Measurements from ENCODE around the gene CENPN. TPM values are rescaled to one million over a fixed set of nuclear protein-coding genes. Genes with fewer than 3 reads are reported as not detected.

Gene CENPN
- total RNA-seq, 2 donors from 2014 or later = 1.3 to 4.3 TPM

DNA sequence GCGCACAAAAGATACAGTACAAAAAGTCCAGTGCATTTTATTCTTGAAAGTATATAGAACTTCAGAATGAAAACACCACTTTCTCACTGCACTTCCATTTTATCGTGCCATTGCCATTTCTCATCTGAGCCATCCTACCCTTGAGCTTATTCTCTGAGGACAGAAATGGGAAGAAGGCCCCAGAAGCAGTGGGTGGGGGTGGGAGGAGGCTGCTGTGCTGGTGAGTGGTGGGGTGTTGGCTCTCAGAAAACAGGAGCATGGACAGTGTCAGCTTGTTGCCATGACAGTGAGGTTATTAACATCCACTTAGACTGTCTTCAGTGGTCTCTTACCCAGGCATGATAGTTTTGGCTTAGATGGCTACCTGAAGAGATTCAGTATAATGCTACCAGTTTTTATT is 33.1 kb downstream of the CENPN start:
- DNase-seq = no peak
- intact Hi-C loops (cut with DNase I) = no loop called here
- 90 to 98% methylated on average over 2 of the region's 2 CpGs for WGBS, 2 donors
- Histone ChIP-seq H3K27me3 (no peaks in the 10 kb centered on the region), H3K27ac (no peak overlapping the region), H3K9me3 (no peaks in the 10 kb centered on the region), H3K4me1 (peaks cover 26% of the 10 kb centered on the region), H3K4me3 (no peak overlapping the region), H3K36me3 (replicated peaks in 1 of 2; ENCODE audit: insufficient read depth in 1 of 2, low read depth in 2 of 2) (peaks cover 12 to 27% of the 10 kb centered on the region in 2 donors)
- TF ChIP-seq, protein P1, sequence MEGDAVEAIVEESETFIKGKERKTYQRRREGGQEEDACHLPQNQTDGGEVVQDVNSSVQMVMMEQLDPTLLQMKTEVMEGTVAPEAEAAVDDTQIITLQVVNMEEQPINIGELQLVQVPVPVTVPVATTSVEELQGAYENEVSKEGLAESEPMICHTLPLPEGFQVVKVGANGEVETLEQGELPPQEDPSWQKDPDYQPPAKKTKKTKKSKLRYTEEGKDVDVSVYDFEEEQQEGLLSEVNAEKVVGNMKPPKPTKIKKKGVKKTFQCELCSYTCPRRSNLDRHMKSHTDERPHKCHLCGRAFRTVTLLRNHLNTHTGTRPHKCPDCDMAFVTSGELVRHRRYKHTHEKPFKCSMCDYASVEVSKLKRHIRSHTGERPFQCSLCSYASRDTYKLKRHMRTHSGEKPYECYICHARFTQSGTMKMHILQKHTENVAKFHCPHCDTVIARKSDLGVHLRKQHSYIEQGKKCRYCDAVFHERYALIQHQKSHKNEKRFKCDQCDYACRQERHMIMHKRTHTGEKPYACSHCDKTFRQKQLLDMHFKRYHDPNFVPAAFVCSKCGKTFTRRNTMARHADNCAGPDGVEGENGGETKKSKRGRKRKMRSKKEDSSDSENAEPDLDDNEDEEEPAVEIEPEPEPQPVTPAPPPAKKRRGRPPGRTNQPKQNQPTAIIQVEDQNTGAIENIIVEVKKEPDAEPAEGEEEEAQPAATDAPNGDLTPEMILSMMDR (IDR thresholded peaks at IDR 0.05) = no peak
- no peak for TF ChIP-seq POLR2A (IDR thresholded peaks at IDR 0.05)
- ATAC-seq = no peak

DNA sequence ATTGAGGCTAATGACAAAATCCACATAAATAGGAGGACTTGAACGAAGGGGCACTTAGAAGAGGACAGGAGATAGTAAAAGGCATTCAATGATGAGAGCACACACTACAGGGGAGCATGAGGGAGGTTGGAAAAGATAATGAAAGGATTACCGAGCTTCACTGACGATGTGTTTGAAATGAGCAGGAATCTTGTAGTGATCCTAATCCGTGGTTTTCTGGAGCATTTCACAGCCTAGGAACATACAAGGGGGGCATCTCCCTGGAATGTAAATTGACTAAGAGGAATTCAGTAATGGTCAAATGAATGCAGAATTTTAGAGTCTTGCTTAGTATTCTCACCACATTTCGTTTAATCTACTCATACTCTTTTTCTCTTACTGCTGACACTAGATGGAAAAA is 33.8 kb downstream of the CENPN start:
- DNase-seq = no peak
- intact Hi-C loops (cut with DNase I) = no loop called here
- ATAC-seq = no peak
- H3K4me1 ChIP-seq = peaks cover 26% of the 10 kb centered on the region
- no peaks in the 10 kb centered on the region for H3K27me3 ChIP-seq
- no peaks in the 10 kb centered on the region for H3K9me3 ChIP-seq
- TF ChIP-seq, protein P1 (IDR thresholded peaks at IDR 0.05) = no peak
- no peak for TF ChIP-seq POLR2A (IDR thresholded peaks at IDR 0.05)
- peaks cover 12 to 27% of the 10 kb centered on the region in 2 donors for H3K36me3 ChIP-seq (replicated peaks in 1 of 2; ENCODE audit: insufficient read depth in 1 of 2, low read depth in 2 of 2)
- no peak overlapping the region for H3K27ac ChIP-seq
- H3K4me3 ChIP-seq = no peak overlapping the region
- WGBS, 2 donors = 83 to 84% methylated on average over 5 of the region's 5 CpGs

DNA sequence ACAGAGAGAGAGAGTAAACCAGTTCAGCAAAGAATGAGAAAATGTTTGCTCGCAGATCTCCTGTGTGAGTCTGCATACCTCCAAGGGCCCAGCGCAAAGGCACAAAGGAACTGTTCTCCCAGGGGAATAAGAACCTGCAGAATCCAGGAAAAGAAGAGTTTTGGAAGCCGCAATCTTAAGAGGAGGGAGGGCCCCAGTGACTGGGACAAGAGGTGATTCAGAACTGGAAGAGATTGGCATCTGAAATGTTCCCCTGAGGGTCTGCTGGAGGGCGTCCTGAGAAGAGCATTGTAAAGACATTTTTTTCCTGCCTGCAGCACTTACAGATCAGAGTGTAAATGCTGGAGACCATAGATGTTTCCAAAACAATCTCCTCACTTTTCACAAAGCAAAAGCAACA is 34.7 kb downstream of the CENPN start:
- no peak overlapping the region for H3K27ac ChIP-seq
- 91 to 99% methylated on average over 4 of the region's 4 CpGs for WGBS, 2 donors
- intact Hi-C loops (cut with DNase I) = no loop called here
- TF ChIP-seq, protein P1 (IDR thresholded peaks at IDR 0.05) = no peak
- TF ChIP-seq POLR2A (IDR thresholded peaks at IDR 0.05) = no peak
- ATAC-seq (no peak), DNase-seq (no peak)
- peaks cover 12 to 27% of the 10 kb centered on the region in 2 donors for H3K36me3 ChIP-seq (replicated peaks in 1 of 2; ENCODE audit: insufficient read depth in 1 of 2, low read depth in 2 of 2)
- H3K27me3 ChIP-seq = no peaks in the 10 kb centered on the region
- H3K4me3 ChIP-seq = no peak overlapping the region
- H3K9me3 ChIP-seq = no peaks in the 10 kb centered on the region
- H3K4me1 ChIP-seq = peaks cover 22% of the 10 kb centered on the region

DNA sequence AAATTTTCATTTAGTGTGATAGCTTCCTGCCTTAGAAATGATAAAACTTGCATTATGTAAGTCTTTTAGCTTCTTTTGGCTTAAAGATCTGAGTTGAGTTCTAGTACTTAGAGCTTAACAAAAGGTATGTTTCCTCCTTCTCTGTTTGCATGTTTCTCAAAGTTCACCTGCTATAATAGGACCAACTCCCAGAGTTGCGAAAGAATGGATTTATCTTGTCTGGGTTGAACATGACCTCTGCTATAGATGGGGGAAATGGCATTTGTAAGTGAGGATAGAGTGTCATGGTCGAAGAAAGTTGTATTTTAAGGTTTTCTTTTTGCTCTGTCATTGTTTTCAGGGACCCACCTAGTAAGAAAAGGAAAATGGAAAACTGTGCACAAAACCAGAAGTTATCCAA is 35.8 kb downstream of the CENPN start:
- Histone ChIP-seq H3K36me3 (replicated peaks in 1 of 2; ENCODE audit: insufficient read depth in 1 of 2, low read depth in 2 of 2) (peaks cover 12 to 27% of the 10 kb centered on the region in 2 donors), H3K27ac (no peak overlapping the region), H3K9me3 (no peaks in the 10 kb centered on the region), H3K4me3 (no peak overlapping the region), H3K4me1 (peaks cover 11% of the 10 kb centered on the region), H3K27me3 (no peaks in the 10 kb centered on the region)
- TF ChIP-seq, protein P1 (IDR thresholded peaks at IDR 0.05) = no peak
- TF ChIP-seq POLR2A (IDR thresholded peaks at IDR 0.05) = no peak
- ATAC-seq (no peak), DNase-seq (no peak)
- intact Hi-C loops (cut with DNase I) = no loop called here
- 89 to 98% methylated on average over 2 of the region's 2 CpGs for WGBS, 2 donors

DNA sequence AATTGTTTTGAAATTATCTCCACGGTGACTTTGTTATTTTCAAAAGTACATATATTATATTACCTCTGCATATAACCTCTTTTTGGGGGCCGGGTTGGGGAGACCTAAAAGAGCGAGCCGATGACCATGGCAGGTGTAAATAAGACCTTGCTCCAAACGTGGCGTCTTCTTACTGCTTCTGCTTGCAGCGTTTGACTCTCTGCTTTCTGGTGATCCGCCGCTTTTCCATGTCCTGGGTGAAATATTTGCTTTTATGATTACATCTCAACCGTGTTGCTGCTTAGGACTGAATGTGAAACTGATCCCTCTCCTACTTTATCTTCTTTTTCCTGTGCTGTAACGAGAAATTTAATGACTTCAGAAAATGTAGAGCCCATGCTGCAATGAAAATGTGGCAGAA is 46.7 kb downstream of the CENPN start:
- DNase-seq = no peak

More for the DNA sequence above, 46.7 kb downstream of the CENPN start:
- Histone ChIP-seq H3K4me1 (no peaks in the 10 kb centered on the region), H3K27me3 (no peaks in the 10 kb centered on the region), H3K27ac (no peak overlapping the region), H3K9me3 (peaks cover 0 to 9% (median 0%) of the 10 kb centered on the region in 3 donors), H3K4me3 (no peak overlapping the region), H3K36me3 (replicated peaks in 1 of 2; ENCODE audit: insufficient read depth in 1 of 2, low read depth in 2 of 2) (no peaks in the 10 kb centered on the region)
- no peak for ATAC-seq
- 78 to 79% methylated on average over 11 of the region's 11 CpGs for WGBS, 2 donors
- intact Hi-C loops (cut with DNase I) = no loop called here
- TF ChIP-seq, protein P1 (IDR thresholded peaks at IDR 0.05) = no peak
- no peak for TF ChIP-seq POLR2A (IDR thresholded peaks at IDR 0.05)

Measured in body of pancreas (tissue), 4 donors.